ENCODE data around the gene GNG13.

DNA sequence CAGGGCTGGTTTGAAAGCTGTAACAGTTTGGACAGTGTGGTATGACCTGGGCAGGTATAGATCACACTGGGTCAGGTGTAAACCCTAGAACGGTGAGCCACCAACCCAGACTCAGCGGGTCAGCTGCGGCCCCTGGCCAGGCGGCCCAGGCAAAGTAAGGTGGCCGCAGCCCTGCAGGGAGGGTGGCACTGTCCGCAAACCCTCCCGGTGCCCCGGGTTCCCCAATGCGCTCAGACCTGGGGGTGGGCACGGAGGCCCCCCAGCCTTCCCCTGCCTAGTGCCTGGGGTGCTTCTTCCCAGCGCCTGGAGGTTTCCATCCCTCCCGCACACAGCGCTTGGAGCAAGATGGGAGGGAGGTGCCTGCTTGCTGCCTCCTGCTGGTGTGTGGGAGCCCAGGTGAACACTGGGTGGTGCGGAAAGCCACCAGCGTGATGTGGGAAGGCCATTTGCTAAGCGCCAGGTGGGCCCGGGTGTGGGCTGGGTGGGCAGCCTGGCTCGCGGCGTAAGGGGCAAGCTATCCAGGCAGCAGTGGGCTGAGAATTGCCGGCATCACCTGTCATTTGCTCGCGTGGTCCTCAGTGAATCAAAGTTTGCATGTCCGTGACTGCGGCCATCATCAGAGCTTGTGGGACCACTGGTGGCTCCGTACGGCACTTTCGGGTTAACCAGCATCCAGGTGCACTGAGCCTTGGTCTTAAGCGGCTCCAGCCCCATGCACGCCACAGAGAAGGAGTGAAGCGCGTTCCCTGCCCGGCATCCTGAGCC is 47.3 kb upstream of the GNG13 start:
- TF ChIP-seq, protein P1, sequence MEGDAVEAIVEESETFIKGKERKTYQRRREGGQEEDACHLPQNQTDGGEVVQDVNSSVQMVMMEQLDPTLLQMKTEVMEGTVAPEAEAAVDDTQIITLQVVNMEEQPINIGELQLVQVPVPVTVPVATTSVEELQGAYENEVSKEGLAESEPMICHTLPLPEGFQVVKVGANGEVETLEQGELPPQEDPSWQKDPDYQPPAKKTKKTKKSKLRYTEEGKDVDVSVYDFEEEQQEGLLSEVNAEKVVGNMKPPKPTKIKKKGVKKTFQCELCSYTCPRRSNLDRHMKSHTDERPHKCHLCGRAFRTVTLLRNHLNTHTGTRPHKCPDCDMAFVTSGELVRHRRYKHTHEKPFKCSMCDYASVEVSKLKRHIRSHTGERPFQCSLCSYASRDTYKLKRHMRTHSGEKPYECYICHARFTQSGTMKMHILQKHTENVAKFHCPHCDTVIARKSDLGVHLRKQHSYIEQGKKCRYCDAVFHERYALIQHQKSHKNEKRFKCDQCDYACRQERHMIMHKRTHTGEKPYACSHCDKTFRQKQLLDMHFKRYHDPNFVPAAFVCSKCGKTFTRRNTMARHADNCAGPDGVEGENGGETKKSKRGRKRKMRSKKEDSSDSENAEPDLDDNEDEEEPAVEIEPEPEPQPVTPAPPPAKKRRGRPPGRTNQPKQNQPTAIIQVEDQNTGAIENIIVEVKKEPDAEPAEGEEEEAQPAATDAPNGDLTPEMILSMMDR (IDR thresholded peaks at IDR 0.05): no peak
- no peak for TF ChIP-seq EP300 (IDR thresholded peaks at IDR 0.05)
- no peak for TF ChIP-seq POLR2A (IDR thresholded peaks at IDR 0.05)

Data from ovary (tissue), 3 donors.